Hematopoietic multipotent progenitor cell treated with erythropoietin and hydrocortisone succinate and interleukin-3 and kit ligand, for 15 days (in vitro differentiated cells): ENCODE results near the gene CLDN14.

Experiments
- DNase-seq: peaks from one replicate; pipeline ENCODE4 v3.0.0-alpha.2; 2015; ENCODE audit warnings: low spot score

The CLDN14 gene

GRCh38 chr21:36433059-36433709, 46.7 kb downstream of the CLDN14 start:
- no peak for DNase-seq

GRCh38 chr21:36431252-36431651, 48.7 kb downstream of the CLDN14 start:
- no peak for DNase-seq

DNA sequence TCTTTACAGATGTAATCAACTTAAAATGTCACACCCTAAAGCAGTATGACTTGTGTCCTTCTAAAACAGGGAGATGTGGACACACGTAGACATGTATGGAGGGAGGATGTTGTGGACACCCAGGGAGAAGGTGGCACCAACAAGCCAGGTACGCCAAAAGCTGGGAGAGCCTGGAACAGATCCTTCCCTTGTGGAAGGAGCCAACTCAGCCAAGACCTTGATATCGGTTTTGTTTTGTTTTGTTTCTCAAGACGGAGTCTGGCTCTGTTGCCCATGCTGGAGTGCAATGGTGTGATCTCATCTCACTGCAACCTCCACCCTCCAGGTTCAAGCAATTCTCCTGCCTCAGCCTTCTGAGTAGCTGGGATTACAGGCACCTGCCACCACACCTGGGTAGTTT, 49.1 kb downstream of the CLDN14 start:
- DNase-seq = no peak

DNA sequence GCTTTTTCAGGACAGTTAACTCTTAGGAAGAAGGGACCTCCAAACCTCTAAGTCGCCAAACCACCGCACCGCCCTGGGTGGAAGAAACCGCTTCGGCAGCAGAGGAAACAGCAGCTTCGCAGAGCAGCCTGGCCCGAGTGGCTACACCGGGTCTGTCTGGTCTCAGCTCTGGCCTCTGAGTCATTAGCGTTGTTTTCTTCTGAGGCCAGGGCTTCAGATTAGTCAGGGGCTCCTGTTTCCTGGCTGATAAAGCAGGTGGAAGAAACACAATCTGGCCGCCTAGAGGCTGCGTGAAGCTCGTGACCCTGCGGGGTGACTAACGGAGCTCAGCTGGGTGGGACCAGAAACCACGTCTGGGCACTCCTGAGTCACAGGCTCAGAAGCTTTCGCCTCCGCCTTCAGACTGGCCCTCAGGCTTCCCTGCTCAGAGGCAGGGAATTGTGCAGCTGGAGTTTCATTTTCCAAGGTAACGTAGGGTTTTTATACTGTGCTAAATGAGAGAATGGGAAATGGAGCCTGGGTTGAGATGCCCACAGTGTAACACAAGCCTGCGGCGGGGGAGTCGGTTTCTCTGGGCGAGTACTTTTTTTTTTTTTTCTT, 49.9 kb downstream of the CLDN14 start:
- DNase-seq = peak; percentile 85

GRCh38 chr21:36428761-36429432, 51.0 kb downstream of the CLDN14 start:
- DNase-seq = no peak

DNA sequence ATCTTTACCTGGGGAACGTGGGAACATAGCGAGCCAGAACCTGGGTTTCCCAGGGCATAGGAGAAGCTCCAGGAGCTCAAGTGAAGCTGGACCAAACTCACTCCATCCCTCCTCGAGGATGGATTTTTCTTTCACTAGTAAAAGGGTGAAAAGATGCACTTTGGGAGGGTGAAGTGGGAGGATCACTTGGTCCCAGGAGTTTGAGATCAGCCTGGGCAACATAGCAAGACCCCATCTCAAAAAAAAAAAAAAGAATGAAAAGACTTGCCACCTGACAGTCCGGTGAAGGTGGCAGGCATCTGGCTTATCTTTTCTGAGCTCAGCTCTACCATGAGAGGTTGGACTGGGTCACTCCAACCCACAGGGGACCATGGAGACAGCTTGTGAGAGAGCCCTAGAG, 52.4 kb downstream of the CLDN14 start:
- DNase-seq = no peak

DNA sequence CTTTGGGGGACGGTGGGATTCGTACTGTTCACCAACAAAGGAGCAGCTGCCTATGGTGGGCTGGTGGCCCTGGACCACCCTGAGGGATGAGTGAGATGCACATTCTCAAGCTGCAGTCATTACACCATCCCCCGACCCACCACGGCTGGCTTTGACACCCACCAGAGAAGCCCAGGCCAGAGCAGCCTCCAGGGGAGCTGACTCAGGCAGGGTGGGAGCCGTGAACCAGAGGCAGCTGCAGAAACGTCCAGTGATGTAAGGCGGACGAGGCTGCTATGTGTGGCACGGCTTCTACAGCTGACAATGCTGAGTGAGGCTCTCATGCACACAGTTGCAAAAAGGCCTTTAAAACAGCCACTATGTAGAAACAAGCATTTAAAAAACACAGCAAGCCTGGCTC, 54.6 kb downstream of the CLDN14 start:
- no peak for DNase-seq

- DNase-seq = no peak
Measured at GRCh38 chr21:36424592-36424991, 55.3 kb downstream of the CLDN14 start.

GRCh38 chr21:36423771-36424433, 56.0 kb downstream of the CLDN14 start:
- no peak for DNase-seq

GRCh38 chr21:36422279-36423098, 57.4 kb downstream of the CLDN14 start:
- DNase-seq = peak; percentile 74

GRCh38 chr21:36420571-36421339, 59.2 kb downstream of the CLDN14 start:
- no peak for DNase-seq

- peak; percentile 73 for DNase-seq
Measured at GRCh38 chr21:36419996-36420395, 59.9 kb downstream of the CLDN14 start.

DNA sequence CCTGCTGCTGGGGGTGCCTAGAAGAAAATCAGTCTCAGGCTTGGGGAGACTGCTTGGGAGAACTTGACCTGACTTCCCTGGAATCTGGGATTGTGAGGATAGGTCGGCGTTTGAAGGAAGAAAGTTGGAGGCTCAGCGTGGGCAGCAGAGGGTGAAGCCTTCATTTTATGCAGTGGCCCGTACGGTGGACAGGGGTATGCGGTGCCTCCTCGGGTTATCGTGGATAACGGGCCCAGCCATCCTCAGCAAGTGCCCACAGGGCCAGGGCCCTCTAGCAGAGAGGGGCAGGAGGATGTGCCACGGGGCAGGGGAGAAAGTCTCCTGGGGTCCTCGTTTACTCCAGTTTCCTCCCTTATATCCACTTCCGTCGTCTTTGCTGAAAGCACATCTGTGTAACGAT, 60.7 kb downstream of the CLDN14 start:
- DNase-seq = no peak

- no peak for DNase-seq
Measured at GRCh38 chr21:36415375-36415774, 64.5 kb downstream of the CLDN14 start.

DNA sequence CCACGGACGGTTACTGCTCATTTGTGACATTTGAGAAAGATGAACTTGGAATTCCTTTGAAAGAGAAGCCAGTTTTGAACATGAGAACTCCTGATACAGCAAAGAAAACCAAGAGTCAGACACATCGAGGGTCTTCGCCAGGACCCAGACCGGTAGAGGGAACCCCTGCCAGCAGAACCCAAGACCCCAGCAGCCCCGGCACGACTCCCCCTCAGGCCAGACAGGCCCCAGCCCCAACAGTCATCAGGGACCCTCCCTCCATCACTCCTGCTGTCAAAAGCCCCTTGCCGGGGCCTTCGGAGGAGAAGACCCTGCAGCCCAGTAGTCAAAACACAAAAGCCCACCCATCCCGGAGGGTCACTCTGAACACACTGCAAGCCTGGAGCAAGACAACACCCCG, 67.0 kb downstream of the CLDN14 start:
- DNase-seq = no peak

- no peak for DNase-seq
Measured at GRCh38 chr21:36411301-36411700, 68.6 kb downstream of the CLDN14 start.
